COLO668 (cell line): ENCODE data around the gene SLC6A9.

Experiments used
- DNase-seq: peaks from one replicate; lab custom pipeline; 2025; ENCODE audit not compliant: unreplicated experiment; lab: John Stamatoyannopoulos, UW

SLC6A9 gene

GRCh38 chr1:43949678-43950077 lies 81.6 kb downstream of the SLC6A9 start:
- peak; percentile 30 for DNase-seq

- DNase-seq: no peak
Measured at GRCh38 chr1:43947874-43948437, 83.3 kb downstream of the SLC6A9 start.

- peak; percentile 57 for DNase-seq
Measured at GRCh38 chr1:43947061-43947873, 84.0 kb downstream of the SLC6A9 start.
